Keratinocyte (primary cell): Measurements from ENCODE around the gene TP53RK.

Experiments
- EZH2 ChIP-seq: IDR thresholded peaks from one replicate; pipeline ENCODE4 v1.6.1; 2012; ENCODE audit warnings: inconsistent platforms, mild to moderate bottlenecking, low read length, moderate library complexity
- TF ChIP-seq, protein P1 (sequence below), 3 experiments: IDR thresholded peaks in 1 of 3; conservative IDR thresholded peaks in 1 of 3; optimal IDR thresholded peaks in 1 of 3; 2 replicates in 2 of 3; 3 replicates in 1 of 3; pipeline versions ENCODE3 to v1.5.1; 2011; ENCODE audit warnings: low read length in 3 of 3, mild to moderate bottlenecking in 3 of 3, moderate library complexity in 2 of 3, control low read depth in 1 of 3, inconsistent platforms in 1 of 3; ENCODE audit not compliant: insufficient read depth in 2 of 3; ENCODE audit errors: extremely low read depth in 1 of 3

DNA sequence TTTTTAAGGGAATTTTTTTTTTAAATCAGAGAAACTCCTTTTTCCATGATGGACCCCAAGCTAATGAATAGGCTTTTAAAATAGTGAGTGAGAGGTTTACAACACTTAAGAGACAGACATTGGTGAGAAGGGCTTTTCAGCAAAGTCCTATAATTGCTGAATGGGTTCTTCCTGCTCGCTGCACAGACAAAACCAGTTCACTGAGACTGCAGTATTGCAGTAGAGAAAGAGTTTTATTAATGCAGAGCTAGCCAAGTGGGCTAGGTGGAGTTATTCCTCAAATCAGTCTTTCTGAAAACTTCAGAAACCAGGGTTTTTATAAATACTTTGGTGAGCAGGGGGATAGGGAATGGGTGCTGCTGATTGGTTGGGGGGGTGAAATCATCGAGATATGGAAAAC lies 17.0 kb upstream of the TP53RK start:
- TF ChIP-seq, protein P1, sequence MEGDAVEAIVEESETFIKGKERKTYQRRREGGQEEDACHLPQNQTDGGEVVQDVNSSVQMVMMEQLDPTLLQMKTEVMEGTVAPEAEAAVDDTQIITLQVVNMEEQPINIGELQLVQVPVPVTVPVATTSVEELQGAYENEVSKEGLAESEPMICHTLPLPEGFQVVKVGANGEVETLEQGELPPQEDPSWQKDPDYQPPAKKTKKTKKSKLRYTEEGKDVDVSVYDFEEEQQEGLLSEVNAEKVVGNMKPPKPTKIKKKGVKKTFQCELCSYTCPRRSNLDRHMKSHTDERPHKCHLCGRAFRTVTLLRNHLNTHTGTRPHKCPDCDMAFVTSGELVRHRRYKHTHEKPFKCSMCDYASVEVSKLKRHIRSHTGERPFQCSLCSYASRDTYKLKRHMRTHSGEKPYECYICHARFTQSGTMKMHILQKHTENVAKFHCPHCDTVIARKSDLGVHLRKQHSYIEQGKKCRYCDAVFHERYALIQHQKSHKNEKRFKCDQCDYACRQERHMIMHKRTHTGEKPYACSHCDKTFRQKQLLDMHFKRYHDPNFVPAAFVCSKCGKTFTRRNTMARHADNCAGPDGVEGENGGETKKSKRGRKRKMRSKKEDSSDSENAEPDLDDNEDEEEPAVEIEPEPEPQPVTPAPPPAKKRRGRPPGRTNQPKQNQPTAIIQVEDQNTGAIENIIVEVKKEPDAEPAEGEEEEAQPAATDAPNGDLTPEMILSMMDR (optimal IDR thresholded peaks at IDR 0.05 in 1 of 3, IDR thresholded peaks at IDR 0.05 in 1 of 3, conservative IDR thresholded peaks at IDR 0.05 in 1 of 3; ENCODE audit: extremely low read depth in 1 of 3, insufficient read depth in 2 of 3, low read length in 3 of 3), result no peak
- no peak for TF ChIP-seq EZH2
